OCI-LY1 (cell line): ENCODE measurements around the gene ME1.
"Not testable (repeated sequence)": the region's sequence is repeated elsewhere in the genome, so short reads cannot be mapped to it uniquely, and the experiment has no call there.

Experiments
- H2AFZ ChIP-seq: fragments of 200-600 bp; sonication (generic), shearing (Covaris generic); 2 replicates; pipeline ENCODE4 v1.6.0; 2014; ENCODE audit warnings: antibody characterized with exemption, mild to moderate bottlenecking, low read length
- H3F3A ChIP-seq: fragments of 200-600 bp; sonication (generic), shearing (Covaris generic); 2 replicates; pipeline ENCODE4 v1.6.0; 2014; ENCODE audit warnings: mild to moderate bottlenecking, antibody characterized with exemption, low read length, moderate library complexity; ENCODE audit not compliant: insufficient read depth
- H3K27ac ChIP-seq: fragments of 200-600 bp; sonication (generic); 2 replicates; pipeline ENCODE4 v1.5.1; 2014; ENCODE audit warnings: low read length, mixed run types, mild to moderate bottlenecking, low read depth; ENCODE audit not compliant: poor library complexity, severe bottlenecking
- H3K27me3 ChIP-seq: fragments of 200-600 bp; sonication (generic); 2 replicates; pipeline ENCODE4 v1.6.0; 2014; ENCODE audit warnings: antibody characterized with exemption, mild to moderate bottlenecking, low read length, moderate library complexity; ENCODE audit not compliant: insufficient read depth
- H3K36me3 ChIP-seq: fragments of 200-600 bp; sonication (generic); 2 replicates; pipeline ENCODE4 v1.6.1; 2014; ENCODE audit warnings: mild to moderate bottlenecking, antibody characterized with exemption, low read length, moderate library complexity, mixed read lengths; ENCODE audit not compliant: insufficient read depth
- H3K4me1 ChIP-seq: fragments of 200-600 bp; sonication (generic); 2 replicates; pipeline ENCODE4 v1.5.1; 2014; ENCODE audit warnings: mild to moderate bottlenecking, low read length, moderate library complexity; ENCODE audit not compliant: insufficient read depth, severe bottlenecking
- H3K4me2 ChIP-seq: fragments of 200-600 bp; sonication (generic), shearing (Covaris generic); 2 replicates; pipeline ENCODE4 v1.6.1; 2014; ENCODE audit warnings: low read length
- H3K4me3 ChIP-seq: fragments of 200-600 bp; sonication (generic); 2 replicates; pipeline ENCODE4 v1.5.1; 2014; ENCODE audit warnings: low read length, low read depth, mild to moderate bottlenecking, mixed read lengths; ENCODE audit not compliant: poor library complexity, severe bottlenecking
- H3K79me2 ChIP-seq: fragments of 200-600 bp; shearing (Covaris generic); 2 replicates; pipeline ENCODE4 v1.6.1; 2016; ENCODE audit warnings: mixed run types, low read length, mixed read lengths; ENCODE audit not compliant: insufficient read depth
- H3K9ac ChIP-seq: fragments of 200-600 bp; sonication (generic), shearing (Covaris generic); 2 replicates; pipeline ENCODE4 v1.6.1; 2014; ENCODE audit warnings: mild to moderate bottlenecking, low read length, mixed read lengths
- H3K9me2 ChIP-seq: fragments of 200-600 bp; sonication (generic), shearing (Covaris generic); 2 replicates; pipeline ENCODE4 v1.6.1; 2014; ENCODE audit warnings: low read depth, mild to moderate bottlenecking, low read length, mixed read lengths
- H3K9me3 ChIP-seq: fragments of 200-600 bp; shearing (Covaris generic); 2 replicates; pipeline ENCODE4 v1.6.1; 2014; ENCODE audit warnings: low read length, mixed read lengths
- H4K20me1 ChIP-seq: fragments of 200-600 bp; sonication (generic), shearing (Covaris generic); 2 replicates; pipeline ENCODE4 v1.6.0; 2016; ENCODE audit warnings: mild to moderate bottlenecking, low read length; ENCODE audit not compliant: insufficient read depth
- EZH2 ChIP-seq: fragments of 200-600 bp; sonication (generic), shearing (Covaris generic); IDR thresholded peaks from 2 replicates; pipeline ENCODE4 v1.8.0; 2017; ENCODE audit warnings: borderline replicate concordance, mixed run types, mild to moderate bottlenecking, antibody characterized with exemption, low read length, moderate library complexity, mixed read lengths
- TF ChIP-seq, protein P1 (sequence below): fragments of 200-600 bp; sonication (generic), shearing (Covaris generic); IDR thresholded peaks from 2 replicates; pipeline ENCODE4 v1.5.1; 2017; ENCODE audit warnings: mild to moderate bottlenecking, antibody characterized with exemption, low read length, moderate library complexity, mixed read lengths

The ME1 gene

DNA sequence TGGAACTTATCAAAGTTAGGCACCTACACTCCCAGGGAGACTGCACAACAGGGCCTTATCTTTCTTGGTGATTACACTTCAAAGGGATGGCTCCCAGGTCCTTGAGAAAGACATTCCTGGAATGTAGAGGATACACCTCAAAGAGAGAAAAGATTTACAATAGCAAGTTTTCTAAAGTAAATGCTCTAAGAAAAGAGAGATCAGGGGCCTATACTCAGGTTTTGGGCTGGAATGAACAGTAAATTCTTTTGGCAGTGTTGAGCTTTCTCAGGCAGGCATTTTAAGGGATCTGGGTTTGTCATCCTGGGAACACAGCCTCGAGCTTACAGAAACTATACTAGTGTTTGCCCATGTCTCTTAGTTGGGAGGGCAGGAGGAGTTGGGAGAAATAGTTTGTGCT, 31.7 kb upstream of the ME1 start:
- Histone ChIP-seq H3K9ac (no peak overlapping the region), H3K36me3 (no peaks in the 10 kb centered on the region), H3K9me2 (no peaks in the 10 kb centered on the region), H3F3A (no peaks in the 10 kb centered on the region), H4K20me1 (no peaks in the 10 kb centered on the region), H2AFZ (no peak overlapping the region), H3K27me3 (no peaks in the 10 kb centered on the region), H3K27ac (no peak overlapping the region), H3K4me1 (no peaks in the 10 kb centered on the region), H3K79me2 (no peaks in the 10 kb centered on the region), H3K9me3 (no peaks in the 10 kb centered on the region), H3K4me3 (no peak overlapping the region), H3K4me2 (no peak overlapping the region)
- TF ChIP-seq EZH2 = no peak
- TF ChIP-seq, protein P1, sequence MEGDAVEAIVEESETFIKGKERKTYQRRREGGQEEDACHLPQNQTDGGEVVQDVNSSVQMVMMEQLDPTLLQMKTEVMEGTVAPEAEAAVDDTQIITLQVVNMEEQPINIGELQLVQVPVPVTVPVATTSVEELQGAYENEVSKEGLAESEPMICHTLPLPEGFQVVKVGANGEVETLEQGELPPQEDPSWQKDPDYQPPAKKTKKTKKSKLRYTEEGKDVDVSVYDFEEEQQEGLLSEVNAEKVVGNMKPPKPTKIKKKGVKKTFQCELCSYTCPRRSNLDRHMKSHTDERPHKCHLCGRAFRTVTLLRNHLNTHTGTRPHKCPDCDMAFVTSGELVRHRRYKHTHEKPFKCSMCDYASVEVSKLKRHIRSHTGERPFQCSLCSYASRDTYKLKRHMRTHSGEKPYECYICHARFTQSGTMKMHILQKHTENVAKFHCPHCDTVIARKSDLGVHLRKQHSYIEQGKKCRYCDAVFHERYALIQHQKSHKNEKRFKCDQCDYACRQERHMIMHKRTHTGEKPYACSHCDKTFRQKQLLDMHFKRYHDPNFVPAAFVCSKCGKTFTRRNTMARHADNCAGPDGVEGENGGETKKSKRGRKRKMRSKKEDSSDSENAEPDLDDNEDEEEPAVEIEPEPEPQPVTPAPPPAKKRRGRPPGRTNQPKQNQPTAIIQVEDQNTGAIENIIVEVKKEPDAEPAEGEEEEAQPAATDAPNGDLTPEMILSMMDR = no peak

- no peak for TF ChIP-seq EZH2
- TF ChIP-seq, protein P1 = no peak
- H3K4me1 ChIP-seq = no peaks in the 10 kb centered on the region
- H3K79me2 ChIP-seq = no peaks in the 10 kb centered on the region
- H3K4me3 ChIP-seq = no peak overlapping the region
- H3K9me2 ChIP-seq = no peaks in the 10 kb centered on the region
- H3K9ac ChIP-seq = no peak overlapping the region
- no peaks in the 10 kb centered on the region for H3K9me3 ChIP-seq
- H3F3A ChIP-seq = no peaks in the 10 kb centered on the region
- H3K27ac ChIP-seq = no peak overlapping the region
- H3K27me3 ChIP-seq = no peaks in the 10 kb centered on the region
- H4K20me1 ChIP-seq = no peaks in the 10 kb centered on the region
- H2AFZ ChIP-seq = no peak overlapping the region
- no peaks in the 10 kb centered on the region for H3K36me3 ChIP-seq
- no peak overlapping the region for H3K4me2 ChIP-seq
Measured at GRCh38 chr6:83461438-83461837, 30.6 kb upstream of the ME1 start.

- Histone ChIP-seq H3K36me3 (no peaks in the 10 kb centered on the region), H3K4me2 (no peak overlapping the region), H3K9ac (no peak overlapping the region), H3K4me1 (no peaks in the 10 kb centered on the region), H4K20me1 (no peaks in the 10 kb centered on the region), H3K27ac (no peak overlapping the region), H3K9me2 (no peaks in the 10 kb centered on the region), H3F3A (no peaks in the 10 kb centered on the region), H3K4me3 (no peak overlapping the region), H3K9me3 (no peaks in the 10 kb centered on the region), H3K27me3 (no peaks in the 10 kb centered on the region), H2AFZ (no peak overlapping the region), H3K79me2 (no peaks in the 10 kb centered on the region)
- TF ChIP-seq EZH2 = no peak
- TF ChIP-seq, protein P1 = no peak
Measured at GRCh38 chr6:83459663-83460062, 28.8 kb upstream of the ME1 start.

GRCh38 chr6:83450015-83450414, 19.2 kb upstream of the ME1 start:
- H3K4me1 ChIP-seq, H3K9me2 ChIP-seq, H3K27me3 ChIP-seq, H3K36me3 ChIP-seq, H3K27ac ChIP-seq, H3K9ac ChIP-seq, H3K9me3 ChIP-seq, H3F3A ChIP-seq, H2AFZ ChIP-seq, H3K4me2 ChIP-seq, H4K20me1 ChIP-seq, H3K4me3 ChIP-seq, H3K79me2 ChIP-seq: not testable (repeated sequence)

DNA sequence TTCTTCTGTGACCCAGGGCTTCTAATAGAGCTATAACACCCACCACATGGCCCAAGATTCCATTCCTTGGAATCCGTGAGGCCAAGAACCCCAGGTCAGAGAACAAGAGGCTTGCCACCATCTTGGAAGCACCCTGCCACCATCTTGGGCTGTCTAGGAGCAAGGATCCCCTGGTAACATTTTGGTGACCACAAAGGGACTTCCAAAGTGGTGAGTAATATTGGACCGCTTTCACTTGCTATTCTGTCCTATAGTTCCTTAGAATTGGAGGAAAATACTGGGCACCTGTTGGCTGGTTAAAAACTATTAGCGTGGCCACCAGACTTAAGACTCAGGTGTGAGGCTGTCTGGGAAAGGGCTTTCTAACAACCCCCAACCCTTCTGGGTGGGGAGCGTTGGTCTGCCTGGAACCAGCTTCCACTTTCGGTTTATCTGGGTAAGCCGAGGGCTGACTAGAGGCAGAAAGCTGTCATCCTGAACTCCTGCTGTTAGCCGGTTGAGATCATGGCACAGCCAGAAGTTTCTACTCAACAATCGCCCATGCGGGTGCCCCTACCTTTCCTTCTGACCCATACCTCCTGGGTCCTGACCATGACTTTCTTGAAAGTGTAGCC, 13.3 kb upstream of the ME1 start:
- H3K4me1 ChIP-seq, H3K79me2 ChIP-seq, H4K20me1 ChIP-seq, H3K27me3 ChIP-seq, H3K9ac ChIP-seq, H3K9me3 ChIP-seq, H3K27ac ChIP-seq, H3K36me3 ChIP-seq, H2AFZ ChIP-seq, H3F3A ChIP-seq, H3K4me3 ChIP-seq, H3K4me2 ChIP-seq, H3K9me2 ChIP-seq: not testable (repeated sequence)
